ENCODE data around the gene MID1.

Gene MID1, protein sequence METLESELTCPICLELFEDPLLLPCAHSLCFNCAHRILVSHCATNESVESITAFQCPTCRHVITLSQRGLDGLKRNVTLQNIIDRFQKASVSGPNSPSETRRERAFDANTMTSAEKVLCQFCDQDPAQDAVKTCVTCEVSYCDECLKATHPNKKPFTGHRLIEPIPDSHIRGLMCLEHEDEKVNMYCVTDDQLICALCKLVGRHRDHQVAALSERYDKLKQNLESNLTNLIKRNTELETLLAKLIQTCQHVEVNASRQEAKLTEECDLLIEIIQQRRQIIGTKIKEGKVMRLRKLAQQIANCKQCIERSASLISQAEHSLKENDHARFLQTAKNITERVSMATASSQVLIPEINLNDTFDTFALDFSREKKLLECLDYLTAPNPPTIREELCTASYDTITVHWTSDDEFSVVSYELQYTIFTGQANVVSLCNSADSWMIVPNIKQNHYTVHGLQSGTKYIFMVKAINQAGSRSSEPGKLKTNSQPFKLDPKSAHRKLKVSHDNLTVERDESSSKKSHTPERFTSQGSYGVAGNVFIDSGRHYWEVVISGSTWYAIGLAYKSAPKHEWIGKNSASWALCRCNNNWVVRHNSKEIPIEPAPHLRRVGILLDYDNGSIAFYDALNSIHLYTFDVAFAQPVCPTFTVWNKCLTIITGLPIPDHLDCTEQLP

DNA sequence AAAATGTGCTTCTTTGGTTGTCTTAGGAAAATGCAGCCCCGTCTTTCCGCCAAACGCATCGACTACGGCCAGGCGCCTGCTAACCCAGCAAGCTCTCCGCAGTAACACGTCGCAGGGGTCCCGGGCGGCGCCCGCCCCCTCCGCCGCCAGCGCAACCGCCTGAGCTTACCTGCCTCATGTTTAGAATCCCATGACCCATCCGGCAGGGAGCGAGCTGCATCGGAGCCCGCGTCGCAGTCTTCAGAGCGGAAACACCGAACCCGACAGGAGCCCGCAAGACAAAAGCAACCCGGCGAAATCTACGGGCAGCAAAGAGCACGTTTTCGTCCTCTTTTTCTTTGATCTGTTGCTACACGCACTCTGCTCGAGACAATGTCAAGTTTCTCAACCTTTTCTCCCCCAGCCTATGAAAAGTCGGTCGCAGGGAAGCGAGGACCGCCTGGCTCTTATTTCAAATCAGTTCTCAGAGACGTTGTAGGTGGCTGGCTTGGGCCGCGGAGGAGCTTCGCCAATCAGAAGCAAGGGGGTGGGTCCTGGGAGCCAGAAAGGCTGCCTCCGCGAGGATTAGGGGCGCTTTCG lies at the start of gene MID1:
Gene MID1 (minus strand): TSS at position 465 of the 579 bp plus-strand sequence. CDS start 53,038 bp downstream, outside the sequence.
- peak; percentile 70 for DNase-seq

DNA sequence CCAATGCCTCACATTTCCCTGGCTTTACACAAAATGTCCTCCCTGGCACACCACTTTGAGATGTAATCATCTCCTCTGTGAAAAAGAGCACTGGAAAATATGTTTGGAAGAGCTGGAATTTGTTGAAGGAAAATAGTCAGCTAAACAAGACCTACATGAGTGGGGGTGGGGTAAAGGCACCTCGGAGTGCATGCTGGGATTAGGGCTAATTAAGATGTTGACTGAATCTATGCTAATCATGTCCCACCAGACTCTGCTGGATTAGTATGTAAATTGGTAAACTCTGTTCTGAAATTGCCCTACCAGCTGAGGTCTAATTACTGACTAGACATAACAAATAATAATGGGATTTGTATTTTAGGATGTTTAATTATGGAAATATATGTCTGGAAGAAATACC lies 46.8 kb upstream of the MID1 start:
- no peak for DNase-seq

- DNase-seq: no peak
Measured at GRCh38 chrX:10666102-10666501, 45.7 kb upstream of the MID1 start.

DNA sequence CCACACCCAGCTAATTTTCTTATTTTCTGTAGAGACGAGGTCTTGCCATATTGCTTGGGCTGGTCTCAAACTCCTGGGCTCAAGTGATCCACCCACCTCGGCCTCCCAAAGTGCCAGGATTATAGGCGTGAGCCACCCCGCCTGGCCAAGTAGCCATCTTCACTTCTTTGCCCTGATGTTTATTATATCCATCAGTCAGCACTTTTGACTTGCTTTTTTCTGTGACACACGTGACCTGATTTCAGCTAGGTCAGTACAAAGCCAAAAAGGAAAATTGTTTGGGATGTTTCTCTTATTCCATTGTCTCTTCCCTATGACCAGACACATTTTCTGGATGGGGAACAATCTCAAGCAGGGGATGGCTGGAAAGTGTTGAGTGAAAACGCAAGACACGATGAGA lies 45.3 kb upstream of the MID1 start:
- no peak for DNase-seq

GRCh38 chrX:10660171-10660570 lies 39.8 kb upstream of the MID1 start:
- DNase-seq: no peak

DNA sequence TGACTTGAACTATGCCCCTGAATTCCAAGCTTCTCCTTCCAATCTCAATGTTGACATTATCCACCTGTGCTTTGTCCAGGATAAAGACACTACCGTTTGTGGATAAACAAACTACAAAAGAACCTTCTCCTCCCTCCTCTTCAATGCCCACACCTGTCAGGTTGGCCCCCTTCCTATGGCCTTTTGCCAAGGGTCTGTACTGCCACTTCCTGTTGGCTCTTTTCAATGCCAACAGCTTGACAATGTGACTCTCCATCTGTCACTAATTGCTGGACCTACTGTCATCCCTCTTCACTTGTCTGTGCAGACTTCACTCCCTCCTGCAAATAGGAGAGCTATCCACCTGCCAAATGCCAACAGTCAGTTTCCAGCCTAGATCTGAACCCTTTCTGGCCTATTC lies 35.8 kb upstream of the MID1 start:
- no peak for DNase-seq

GRCh38 chrX:10654960-10655359 lies 34.6 kb upstream of the MID1 start:
- DNase-seq: no peak

GRCh38 chrX:10653302-10653701 lies 32.9 kb upstream of the MID1 start:
- no peak for DNase-seq

GRCh38 chrX:10649265-10649664 lies 28.9 kb upstream of the MID1 start:
- DNase-seq: no peak

DNA sequence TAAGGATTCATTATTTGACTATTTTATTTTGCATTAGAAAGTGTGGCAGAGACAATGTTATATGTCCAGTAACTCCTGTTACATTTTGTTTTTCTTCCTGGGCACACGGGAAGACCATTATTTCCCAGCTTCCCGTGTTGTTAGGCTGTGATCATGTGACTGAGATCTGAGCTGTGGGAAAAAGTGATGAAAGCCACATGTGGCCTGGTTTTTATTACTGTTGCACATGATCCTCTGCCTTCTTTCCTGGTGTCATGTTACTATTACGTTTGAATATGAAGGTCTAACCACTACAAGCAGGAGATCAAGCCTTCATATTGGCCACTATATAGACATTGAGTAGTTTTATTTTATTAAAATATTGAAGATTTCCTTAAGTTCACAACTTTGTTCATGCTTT lies 28.2 kb upstream of the MID1 start:
- DNase-seq: no peak

GRCh38 chrX:10636851-10637250 lies 16.5 kb upstream of the MID1 start:
- no peak for DNase-seq

DNA sequence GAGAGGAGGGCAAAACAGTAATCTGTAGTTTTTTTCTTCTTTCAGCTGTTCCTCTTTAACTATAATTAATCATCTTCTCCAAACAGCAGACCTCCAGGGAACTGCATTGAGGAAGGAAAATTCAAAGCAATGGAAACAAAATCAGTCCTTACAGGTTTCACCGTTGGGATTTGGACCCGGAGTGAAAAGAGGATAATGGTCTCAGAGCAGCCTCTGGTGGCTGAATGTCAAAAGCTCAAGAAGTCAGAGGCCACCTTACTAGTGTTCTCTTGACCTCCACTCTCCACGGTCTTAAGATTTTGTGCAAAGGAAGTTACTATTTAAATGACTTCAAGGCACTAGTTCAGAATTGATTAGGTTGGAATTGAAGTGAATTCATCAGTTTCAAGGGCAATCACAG lies 16.0 kb upstream of the MID1 start:
- peak; percentile 35 for DNase-seq

DNA sequence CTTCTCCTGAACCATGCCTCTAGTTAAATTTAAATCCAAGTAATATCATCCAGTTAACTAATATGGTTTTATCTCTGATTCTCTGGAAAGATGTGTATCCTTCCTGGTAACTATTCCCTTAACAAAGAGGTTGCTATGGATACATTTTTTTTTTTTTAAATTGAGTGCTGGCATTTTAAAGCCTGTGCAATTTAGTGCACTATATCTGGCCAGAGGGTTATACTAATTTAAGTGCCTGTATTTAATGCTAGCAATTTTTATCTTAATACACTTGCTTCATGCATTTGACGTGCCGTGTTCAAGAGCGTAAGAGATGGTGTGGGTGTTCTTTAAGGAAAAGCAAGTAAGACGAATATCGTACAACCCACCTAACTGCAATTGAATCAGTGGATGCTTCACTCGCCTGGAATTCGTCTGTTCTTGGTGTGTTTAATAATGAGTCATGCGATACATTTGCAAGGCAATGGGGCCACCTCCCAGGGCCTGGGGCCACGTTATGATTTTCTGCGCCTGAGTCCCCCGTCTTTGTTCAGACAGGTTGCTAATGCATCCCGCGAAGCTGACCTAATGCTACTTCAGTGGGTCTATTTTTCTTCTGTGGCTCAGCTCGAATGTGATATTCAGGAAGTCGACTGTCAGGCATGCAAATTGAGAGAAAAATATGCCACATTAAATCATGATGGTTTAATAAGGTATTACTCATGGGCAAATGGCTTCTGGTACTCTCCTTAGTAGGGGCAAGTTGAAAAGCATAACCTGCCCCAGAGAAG lies 14.2 kb upstream of the MID1 start:
- DNase-seq: peak; percentile 47

DNA sequence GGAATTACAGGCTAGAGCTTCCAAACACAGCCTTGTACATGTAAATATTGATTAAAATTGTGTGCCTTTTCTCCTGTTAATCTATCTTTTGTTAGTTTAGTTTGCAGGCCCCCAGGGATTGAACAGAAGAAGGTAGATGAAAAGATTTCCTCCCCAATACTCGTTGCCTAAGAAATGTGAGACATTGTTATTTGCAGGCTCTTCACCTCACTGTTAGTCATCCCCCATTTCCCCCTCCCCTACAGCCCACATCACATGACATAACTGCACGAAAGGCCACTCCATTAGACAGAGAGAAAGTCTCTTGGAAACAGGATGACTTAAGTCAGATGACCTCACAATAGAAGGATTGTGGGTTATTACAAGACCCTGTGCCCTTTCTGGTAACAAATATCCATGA lies 13.3 kb upstream of the MID1 start:
- DNase-seq: peak; percentile 68

- DNase-seq: no peak
Measured at GRCh38 chrX:10631416-10632145, 11.2 kb upstream of the MID1 start.

DNA sequence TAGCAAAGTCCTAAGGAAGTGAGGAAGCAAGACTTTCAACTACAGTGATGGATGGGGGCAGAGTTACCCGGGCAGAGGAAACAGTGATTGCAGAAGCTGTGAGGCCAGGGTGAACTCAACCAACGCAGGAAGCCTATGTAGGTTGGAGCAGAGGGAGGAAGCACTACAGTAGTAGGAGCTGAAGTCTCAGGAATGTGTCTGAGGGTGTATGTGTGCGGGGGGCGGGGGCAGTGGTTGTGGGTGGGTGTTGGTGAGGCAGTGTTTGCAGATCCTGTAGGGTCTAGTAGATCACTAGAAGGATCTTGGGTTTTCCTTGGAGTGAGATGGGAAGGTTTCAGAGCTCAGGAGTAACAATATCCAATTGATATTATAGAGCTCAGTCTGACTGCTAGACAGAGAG lies 9.9 kb upstream of the MID1 start:
- no peak for DNase-seq

GRCh38 chrX:10629905-10630304 lies 9.5 kb upstream of the MID1 start:
- DNase-seq: no peak

- no peak for DNase-seq
Measured at GRCh38 chrX:10628906-10629305, 8.5 kb upstream of the MID1 start.

- no peak for DNase-seq
Measured at GRCh38 chrX:10622197-10622596, 1.8 kb upstream of the MID1 start.

- no peak for DNase-seq
Measured at GRCh38 chrX:10619425-10620046, 849 bp downstream of the MID1 start.

DNA sequence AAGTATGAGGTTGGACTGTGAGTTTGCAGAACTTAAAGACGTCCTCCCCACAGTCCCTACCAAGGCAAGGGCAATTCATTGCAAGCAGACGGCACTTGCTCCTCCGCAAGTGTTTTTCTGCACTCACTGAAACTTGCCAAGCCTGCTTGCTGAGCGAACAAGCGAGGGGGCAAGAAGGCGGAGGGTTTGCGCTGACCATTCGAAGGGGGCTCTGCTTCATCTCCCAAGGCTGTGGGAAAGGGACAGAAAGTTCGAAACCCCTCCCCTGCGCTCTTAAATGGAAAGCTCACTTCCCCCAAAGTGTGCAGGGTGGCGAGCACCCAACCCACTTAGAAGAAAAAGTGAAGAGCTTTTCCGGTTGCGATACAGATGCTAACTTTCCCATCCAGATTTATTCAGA lies 1.4 kb downstream of the MID1 start:
- DNase-seq: no peak

DNA sequence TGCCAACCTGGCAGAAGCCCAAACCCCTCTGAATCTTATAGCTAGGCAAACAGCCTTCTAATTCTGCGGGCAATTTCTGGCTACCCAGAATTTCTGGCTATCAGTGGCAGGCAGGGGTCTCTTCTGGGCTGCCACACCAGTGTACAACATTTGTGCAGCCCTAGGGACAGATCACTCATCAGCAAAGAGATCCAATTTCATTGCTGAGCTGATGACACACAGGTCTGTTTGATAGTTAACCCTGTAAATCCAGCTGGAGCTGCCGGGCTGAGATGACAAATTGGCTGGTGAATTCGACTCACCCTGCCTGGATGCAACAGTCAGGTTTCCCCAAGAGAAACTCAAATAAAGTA lies 2.4 kb downstream of the MID1 start:
- DNase-seq: peak; percentile 45

Data from GOT3 (cell line).